SK-N-MC (cell line): ENCODE results near the gene PPP2R2C.

Experiments used
- EZH2 ChIP-seq: fragments of 200-600 bp; sonication (generic); IDR thresholded peaks from one replicate; pipeline ENCODE4 v1.6.1; 2017; ENCODE audit warnings: antibody characterized with exemption
- FOXP2 ChIP-seq: optimal IDR thresholded peaks from 2 replicates; pipeline ENCODE3; 2011; ENCODE audit warnings: mild to moderate bottlenecking, moderate library complexity; ENCODE audit not compliant: insufficient read depth; ENCODE audit errors: extremely low read length, control extremely low read depth
- POLR2AphosphoS5 ChIP-seq: IDR thresholded peaks from 2 replicates; pipeline ENCODE4 v1.6.1; 2012; ENCODE audit warnings: mild to moderate bottlenecking, low read depth, low read length, borderline replicate concordance

DNA sequence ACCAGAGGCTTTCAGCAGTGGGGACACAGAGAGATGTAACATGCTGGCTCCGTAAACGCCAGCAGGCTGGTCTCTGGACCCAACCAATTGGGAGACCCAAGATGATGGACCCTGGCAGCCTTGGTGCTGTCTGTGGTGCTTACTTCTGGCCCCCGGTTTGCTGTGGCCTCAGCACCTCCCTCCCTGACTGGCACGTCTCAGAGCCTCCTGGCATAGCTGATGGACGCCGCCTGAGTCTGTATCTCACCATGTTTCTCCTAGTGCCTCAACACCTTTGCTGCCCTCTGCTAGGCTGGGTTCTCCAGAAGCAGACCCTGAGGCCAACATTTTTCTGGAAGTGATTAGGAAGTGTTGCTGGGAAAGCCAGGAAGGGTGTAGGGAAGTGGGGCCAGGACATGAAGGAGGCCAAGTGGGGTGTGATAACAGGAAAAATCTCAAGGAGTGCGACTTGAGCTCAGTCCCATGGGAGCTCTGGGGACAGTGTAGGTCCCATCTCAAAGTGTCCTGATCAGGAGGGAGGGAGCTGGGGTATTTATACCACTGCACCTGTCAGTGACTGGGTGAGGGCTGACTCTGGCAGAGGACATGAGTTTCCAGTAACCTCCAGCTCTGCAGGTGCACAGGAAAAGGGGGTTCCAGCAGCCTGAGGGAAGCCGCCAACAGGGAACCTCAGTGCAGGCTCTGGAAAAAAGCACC, 31.8 kb downstream of the PPP2R2C start:
- TF ChIP-seq EZH2 (no peak), POLR2AphosphoS5 (no peak), FOXP2 (no peak)
